HG03469 (cell line): ENCODE data around the gene TRABD2B.

ENCODE experiments used
- ATAC-seq: cut with Tn5 transposase; IDR thresholded peaks from one replicate; pipeline ENCODE4 v1.9.1; 2021; ENCODE audit warnings: mild to moderate bottlenecking, moderate library complexity, moderate number of reproducible peaks; ENCODE audit not compliant: unreplicated experiment

TRABD2B gene

GRCh38 chr1:47914218-47914938 lies 82.8 kb downstream of the TRABD2B start:
- ATAC-seq, result no peak

DNA sequence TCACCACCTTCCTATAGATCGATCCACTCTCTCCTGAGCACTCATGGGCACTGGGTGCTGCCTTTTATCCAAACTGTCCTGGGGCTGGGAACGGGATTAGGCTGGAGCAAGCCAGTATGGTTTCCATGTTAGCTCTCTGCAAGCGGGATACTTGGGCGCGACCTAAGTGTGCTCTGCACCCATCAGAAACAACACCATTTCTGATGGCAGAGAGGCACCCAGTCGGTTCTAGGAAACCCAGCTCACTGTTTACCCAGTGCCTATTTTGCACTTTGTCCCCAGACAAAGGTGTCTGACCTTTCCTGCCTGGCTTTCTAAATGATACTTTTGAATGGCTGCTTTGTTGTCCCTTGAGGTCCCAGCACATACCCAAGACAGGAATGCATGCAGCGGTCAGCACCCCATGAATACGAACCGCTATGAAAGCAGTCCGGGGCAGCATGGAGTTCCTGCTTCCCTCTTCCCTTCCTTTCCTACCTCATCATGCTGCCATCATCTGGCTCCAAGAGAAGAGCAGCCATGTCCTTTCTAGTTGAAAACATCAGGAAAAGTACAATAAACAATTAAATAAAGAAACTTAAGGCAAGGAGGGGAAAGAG lies 83.9 kb downstream of the TRABD2B start:
- ATAC-seq, result no peak

GRCh38 chr1:47912756-47913155 lies 84.4 kb downstream of the TRABD2B start:
- no peak for ATAC-seq

DNA sequence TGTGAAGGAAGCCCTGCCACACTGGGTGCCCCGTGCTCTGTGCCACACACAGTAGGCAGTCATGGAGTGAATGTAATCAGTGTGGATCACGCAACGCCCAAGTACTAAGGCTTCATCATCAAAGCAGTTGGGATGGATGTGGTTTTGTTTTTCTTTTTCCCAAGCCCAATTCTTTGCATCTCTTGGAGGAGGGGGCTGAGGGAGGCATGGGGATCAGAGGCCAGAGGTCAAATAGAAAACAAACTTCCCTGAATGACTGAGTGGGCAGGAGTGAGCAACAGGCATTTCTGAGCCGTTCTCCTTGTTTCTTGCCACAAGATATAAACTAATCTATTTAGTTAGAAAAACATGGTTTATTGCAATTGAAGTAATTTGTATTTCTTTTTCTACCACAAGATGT lies 85.3 kb downstream of the TRABD2B start:
- no peak for ATAC-seq

GRCh38 chr1:47911424-47911823 lies 85.8 kb downstream of the TRABD2B start:
- no peak for ATAC-seq

DNA sequence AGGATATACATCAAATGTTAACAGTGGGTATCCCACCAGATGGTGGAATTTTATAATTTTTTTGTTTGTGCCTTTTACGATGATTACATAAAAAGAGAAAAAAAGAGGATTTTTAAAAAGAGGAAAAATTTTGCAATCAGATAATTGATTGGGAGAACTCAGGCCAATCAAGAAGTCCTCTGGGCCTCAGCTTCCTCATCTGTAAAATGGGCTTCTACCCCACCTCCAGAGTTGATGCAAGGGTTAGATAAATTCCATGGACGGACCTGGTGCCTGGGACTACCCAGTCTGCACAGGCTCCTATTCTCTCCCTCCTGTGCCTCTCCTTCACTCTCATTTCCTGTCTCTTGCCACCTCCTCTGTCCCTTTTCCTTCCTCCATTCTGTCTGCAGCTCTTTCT lies 88.9 kb downstream of the TRABD2B start:
- no peak for ATAC-seq

GRCh38 chr1:47907177-47907528 lies 90.0 kb downstream of the TRABD2B start:
- no peak for ATAC-seq

DNA sequence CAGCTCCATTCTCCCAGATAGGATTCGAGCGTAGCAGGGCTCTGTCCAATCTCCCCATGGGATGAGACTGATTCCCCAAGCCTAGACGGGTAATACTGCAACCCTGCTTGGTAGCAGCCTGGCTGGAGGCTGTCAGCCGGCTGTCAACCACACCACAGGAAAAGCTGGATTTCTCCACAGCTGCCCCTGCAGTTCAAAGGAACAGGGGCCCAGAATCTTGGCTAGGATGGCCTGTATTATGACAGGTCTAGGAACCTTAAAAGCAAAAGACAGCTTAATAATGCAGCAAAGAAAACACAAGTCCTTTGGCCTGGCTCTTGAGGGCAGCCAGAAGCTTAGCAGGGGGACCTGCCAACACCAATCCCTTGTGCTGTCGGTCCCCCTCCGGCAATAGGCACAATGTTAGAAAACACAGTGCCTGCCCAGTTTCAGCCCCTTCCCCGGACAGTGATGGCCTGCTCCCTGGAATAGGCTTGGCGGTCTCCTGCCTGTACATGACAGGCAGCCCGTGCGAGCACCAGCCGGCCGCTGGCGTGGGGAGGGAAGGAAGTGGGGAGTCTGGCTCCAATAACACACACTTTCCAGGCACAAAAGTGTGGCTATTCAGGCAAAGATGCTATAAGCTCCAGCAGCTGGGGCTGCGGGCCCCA lies 90.5 kb downstream of the TRABD2B start:
- ATAC-seq, result no peak

GRCh38 chr1:47906009-47906432 lies 91.2 kb downstream of the TRABD2B start:
- no peak for ATAC-seq

GRCh38 chr1:47903723-47904122 lies 93.5 kb downstream of the TRABD2B start:
- ATAC-seq, result no peak

- no peak for ATAC-seq
Observed at GRCh38 chr1:47901001-47901575, 96.1 kb downstream of the TRABD2B start.

DNA sequence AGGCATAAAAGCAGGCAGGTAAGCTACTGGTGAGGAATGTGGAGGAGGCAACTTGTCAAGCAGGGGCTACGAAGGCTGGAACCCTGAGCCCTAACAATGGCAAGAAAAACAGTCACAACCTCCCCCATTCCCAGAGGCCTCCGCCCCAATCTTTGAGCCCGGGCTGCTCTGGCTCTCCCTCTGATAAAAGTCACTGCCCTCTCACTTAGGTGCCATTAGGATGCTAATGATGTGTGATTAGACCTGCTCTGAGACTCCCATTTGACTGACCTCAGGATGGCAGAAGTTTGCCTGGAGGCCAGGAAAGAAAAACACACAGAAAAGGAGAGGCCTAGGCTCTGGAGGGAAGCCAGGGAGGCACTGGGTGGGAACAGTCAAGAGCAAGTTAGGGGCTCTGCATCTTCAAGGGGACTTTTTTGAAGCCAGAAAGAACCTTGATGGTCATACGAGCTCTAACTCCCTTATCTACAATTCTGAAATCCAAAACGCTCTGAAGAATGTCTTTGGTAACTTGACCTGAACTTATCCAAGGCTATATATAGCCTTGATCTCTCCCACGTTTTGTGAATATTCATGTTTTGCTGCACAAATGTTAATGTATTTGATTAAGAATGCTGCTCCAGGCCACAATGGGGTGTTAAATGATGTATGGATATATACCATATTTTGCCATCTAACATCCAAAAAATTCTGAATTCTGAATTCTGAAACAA lies 98.9 kb downstream of the TRABD2B start:
- no peak for ATAC-seq

DNA sequence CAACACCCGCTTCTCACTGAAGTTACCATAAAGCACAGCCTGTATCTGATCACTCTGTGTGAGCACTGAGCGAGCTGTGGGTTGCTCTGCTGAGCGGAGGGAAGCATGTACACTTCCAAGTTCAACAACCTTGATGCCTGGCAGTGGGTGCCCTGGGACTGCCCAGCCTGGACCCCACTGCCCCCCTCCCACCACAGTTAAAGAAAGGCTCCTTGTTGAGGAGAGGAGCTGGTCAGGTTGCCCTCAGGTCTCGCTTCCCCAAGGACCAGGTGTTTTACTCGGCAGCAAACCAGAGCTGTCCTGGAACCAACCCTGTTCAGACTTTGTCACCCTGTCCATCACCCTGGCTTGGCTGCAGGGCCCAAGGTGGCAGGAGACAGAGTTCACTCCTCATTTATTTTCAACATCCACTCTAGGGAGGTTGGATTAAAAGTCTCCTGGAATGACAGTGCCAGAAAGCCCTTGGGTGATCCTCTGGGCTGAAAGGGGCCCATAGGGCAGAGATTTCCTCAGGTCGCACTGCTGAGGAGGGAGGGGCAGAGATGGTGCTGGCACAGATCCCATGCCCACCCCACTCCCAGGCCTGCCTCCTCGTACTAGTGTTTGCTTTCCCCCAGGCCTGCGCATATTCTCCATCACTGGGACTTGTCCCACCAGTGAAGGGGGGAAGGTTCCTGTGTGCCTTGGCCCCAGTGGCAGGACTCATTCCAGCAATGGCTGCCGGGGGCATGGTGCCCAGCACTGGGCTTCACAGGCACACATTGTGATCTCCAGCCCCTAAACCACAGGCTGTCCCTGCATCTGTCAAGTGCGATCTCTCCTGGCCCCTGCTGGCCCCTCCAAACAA lies 101.7 kb downstream of the TRABD2B start:
- no peak for ATAC-seq

DNA sequence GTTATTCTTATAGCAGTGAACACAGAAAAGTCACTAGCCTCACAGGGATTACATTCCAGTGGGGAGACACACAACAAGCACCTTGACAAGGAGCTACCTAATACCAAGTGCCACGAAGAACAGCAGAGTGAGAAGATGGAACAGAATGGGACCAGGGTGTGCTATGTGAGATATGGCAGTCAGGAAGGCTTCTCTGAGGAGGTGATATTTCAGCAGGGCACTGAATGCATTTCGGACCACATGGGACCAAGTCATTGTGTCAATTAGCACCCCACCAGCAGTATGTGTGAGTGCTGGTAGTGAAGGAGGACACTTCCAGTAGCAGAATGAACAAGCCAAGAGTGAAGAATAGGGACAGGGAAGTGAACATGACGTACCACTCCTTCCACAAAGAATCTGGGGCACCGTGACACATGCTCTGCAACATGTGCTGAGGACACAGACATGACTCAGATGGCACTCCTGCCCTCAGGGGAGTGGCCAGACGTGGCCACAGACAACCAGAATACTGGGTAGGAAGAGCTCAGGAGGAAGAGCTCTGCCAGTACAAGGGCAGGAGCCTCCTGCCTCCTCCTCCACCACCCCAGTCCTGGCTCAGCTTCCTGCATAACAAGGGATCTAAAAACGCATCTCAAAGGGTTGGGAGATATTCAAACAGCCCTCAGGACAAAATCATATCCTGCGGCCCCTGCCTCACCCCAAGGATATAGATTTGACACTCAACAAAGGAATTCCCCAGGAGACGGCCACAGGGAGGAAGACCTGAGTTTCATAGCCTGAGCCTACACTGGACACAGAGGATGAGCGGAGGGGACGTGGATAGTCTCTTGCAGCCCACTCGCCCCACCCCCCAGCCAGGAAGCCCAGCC lies 102.5 kb downstream of the TRABD2B start:
- ATAC-seq, result no peak

DNA sequence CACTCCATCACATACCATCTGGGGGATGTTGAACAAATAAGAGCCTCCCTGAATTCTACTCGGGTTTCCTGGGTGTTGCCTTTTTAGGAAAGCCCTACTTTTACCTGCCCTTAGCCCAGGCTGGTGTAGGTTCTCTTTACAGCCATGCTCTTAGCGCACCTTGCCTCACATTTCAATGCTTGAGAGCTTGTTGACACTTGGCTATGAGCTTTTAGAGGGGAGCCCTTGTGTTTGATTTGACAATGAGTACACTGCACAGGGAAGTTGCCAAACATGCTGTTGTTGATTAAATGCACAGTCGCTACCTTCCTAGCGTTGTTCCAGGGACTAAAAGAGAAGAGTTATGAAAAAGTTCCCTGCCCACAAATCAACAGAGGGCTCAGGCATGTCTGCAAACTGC lies 103.8 kb downstream of the TRABD2B start:
- no peak for ATAC-seq

- ATAC-seq, result no peak
Observed at GRCh38 chr1:47890779-47891178, 106.4 kb downstream of the TRABD2B start.

GRCh38 chr1:47888294-47888629 lies 108.9 kb downstream of the TRABD2B start:
- ATAC-seq, result no peak

DNA sequence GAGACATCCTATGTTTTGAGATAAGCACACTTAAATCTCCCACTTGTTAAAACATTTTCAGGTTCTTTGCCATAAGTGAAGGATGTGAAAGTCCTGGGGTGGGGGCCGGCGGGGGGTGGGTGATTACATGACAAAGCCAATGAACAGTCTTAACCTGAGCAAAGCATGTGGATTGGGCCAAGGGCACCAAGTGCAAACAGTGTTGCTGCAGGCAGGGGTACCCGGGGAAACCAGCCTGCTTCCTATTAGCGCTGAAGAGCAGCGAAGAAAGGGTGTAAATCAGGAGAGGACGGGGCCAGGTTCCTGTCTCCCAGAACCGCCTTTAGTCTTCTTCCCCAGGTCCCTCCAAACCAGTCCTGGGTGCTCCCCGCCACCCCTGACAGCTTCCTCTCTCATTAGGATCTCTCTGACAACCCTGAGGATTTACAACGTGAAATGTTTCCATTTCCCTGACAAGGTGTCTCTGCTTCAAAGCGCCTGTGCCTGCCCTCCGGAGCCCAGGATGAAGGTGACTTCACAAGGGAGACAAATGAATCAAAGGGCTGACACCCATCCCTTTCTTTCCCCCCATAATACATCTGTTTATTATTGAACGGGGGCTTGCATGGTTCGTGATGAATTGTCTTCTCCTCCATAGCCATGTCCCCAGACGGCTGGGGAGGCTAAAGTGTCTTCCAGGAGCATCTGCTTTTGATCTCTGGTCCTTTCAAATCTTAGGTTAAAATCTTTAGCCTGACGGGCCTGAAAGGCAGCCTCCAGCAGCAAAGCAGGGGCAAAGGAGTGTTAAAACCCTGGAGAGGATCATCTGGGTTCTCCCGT lies 109.5 kb downstream of the TRABD2B start:
- no peak for ATAC-seq

- ATAC-seq, result no peak
Observed at GRCh38 chr1:47887060-47887459, 110.1 kb downstream of the TRABD2B start.
